LoVo (cell line): ENCODE data around the gene MED27.
"Not testable (repeated sequence)": the region's sequence is repeated elsewhere in the genome, so short reads cannot be mapped to it uniquely, and the experiment has no call there.

ENCODE experiments used
- DNase-seq: peaks from one replicate; pipeline ENCODE4 v3.0.0-alpha.2; 2016; ENCODE audit warnings: low spot score

Gene MED27

DNA sequence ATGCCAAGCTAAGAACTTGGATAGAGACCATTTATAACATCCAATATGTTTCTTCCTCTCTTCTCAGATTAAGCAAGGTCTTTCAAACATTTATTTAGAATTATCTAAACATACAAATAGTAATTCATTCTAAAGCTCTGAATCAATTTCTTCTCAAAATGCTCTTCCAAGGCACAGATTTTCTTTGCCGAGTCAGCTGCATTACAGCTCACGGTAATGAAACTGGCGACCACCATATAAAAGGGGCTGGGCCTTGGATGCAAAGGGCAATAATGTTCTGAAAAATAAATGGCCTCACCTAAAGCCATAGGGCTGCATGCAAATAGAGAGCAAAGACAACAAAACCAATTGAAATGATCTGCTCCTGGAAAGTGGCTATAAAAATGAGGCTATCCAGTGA is 63.8 kb downstream of the MED27 start:
- DNase-seq: no peak

- DNase-seq: no peak
These were observed 65.4 kb downstream of the MED27 start for GRCh38 chr9:132014218-132014805.

GRCh38 chr9:132012704-132013357 is 66.8 kb downstream of the MED27 start:
- no peak for DNase-seq

DNA sequence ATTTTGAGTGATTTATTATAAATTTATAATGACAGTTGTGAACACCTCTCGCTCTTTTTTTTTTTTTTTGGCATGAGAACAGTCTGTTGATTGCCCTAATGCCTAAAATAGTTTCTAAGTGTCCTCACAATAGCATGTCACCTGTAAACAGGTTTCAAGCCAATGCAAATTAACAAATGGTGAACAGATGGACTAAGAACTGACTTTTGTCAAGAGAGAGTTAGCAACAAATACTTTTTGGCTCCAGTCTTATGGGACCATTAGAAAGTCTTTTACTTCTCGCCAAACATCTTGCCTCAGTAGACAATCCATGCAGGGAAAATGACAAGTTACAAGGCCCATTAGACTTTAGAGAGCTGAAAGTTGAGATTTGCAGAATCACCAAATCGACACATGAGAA is 67.8 kb downstream of the MED27 start:
- DNase-seq: no peak

- DNase-seq: no peak
These were observed 68.4 kb downstream of the MED27 start for GRCh38 chr9:132011309-132011708.

DNA sequence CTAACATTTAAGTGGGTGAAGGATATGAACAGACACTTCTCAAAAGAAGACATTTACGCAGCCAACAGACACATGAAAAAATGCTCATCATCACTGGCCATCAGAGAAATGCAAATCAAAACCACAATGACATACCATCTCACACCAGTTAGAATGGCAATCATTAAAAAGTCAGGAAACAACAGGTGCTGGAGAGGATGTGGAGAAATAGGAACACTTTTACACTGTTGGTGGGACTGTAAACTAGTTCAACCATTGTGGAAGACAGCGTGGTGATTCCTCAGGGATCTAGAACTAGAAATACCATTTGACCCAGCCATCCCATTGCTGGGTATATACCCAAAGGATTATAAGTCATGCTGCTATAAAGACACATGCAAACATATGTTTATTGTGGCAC is 69.5 kb downstream of the MED27 start:
- not testable (repeated sequence) for DNase-seq

- no peak for DNase-seq
These were observed 70.5 kb downstream of the MED27 start for GRCh38 chr9:132008855-132009812.

- DNase-seq: no peak
These were observed 71.4 kb downstream of the MED27 start for GRCh38 chr9:132008184-132008803.

DNA sequence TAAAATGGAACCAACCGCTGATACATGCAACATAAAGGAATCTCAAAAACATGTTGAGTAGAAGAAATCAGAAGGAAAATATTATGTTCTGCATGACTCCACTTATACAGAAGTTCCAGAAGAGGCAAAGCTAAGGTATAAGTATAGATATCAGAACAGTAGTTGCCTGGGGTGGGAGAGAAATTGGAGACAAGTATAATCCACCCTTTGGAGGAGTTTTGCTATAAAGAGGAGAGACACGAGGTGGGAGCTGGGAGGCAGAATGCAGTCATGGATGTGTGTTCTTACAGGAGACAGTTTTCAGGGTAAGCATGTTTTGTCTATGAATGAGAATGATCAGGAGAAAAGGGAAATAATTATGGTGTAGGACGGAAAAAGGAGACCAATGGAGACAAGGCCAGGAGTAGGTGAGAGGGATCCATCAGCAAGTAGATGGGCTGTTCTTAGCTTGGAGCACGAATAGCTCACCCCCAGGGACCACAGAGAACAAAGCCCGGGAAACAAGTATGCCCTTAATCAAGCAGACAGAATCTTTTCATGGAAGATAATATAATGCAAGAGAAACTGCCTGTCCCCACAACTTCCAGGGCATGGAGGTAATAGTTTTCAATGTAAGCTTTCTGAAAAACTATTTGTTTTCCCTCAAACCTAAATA is 72.2 kb downstream of the MED27 start:
- DNase-seq: no peak

DNA sequence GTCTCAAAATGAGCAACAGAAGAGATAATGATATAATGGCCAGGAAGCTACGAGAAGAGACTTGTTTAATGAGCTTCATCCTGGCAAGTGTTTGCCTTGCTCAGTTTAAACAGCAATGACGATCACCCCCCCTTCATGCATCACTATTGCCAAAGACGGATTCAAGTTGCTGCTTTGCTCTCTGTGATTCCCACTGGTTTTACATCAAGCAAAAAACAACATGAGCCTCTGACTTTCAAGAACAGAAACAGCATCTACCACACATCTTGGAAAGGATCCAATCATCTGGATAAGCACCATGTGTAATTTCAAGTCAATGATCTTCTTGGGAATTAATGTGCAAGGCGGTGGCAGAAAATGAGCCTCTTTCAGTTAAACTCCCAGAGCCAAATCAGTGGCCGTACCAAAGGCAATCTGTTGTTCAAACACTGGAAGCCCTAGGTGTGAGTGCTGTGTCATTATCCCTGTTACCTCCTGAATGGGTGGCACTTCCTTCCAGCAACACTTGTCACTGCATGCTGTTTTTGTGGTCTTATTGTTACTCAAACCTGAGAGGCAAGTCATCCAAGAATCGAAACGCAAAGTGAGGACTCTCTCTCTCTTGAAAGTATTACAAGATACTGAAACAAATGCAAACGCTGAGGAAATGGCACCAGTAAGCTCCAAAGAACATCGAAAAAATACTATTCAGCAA is 72.8 kb downstream of the MED27 start:
- no peak for DNase-seq

GRCh38 chr9:132005899-132006298 is 73.8 kb downstream of the MED27 start:
- no peak for DNase-seq

DNA sequence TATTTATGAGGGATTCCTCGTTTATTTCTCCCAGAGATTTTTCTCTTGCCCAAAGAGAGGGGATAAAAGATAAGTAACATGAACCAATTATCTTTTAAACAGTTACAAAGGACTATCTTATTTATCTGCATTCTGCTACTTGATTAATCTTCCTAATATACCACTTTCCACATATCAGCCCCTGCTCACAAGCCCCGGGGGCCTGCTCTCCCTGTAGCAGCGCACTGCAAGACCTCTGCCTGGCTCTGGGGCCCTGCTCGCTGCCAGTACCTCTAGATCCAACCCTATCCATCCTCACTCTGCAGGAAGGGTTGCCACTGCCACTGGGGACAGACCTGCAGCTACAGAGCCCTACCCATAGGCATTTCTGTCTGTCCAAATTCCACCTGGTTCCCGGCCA is 75.3 kb downstream of the MED27 start:
- no peak for DNase-seq

- no peak for DNase-seq
These were observed 75.8 kb downstream of the MED27 start for GRCh38 chr9:132003896-132004295.

DNA sequence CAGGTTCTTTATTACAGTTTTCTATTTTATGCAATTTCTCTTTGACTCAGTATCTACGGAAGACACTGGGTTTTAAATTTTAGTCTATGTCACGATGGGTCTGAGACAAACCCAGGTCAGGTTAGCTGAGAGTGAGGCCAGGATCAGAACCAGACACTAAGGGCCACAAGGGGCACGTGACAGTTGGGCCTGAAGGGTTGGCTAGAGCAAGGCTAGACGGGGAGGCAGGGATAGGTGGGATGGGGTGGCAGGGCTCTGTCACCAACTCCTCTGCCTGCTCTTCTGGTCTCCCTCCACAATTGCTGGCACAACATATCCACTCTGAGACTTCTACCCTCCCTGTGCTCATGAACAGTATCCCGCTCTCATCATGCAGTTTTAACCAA is 76.4 kb downstream of the MED27 start:
- no peak for DNase-seq

DNA sequence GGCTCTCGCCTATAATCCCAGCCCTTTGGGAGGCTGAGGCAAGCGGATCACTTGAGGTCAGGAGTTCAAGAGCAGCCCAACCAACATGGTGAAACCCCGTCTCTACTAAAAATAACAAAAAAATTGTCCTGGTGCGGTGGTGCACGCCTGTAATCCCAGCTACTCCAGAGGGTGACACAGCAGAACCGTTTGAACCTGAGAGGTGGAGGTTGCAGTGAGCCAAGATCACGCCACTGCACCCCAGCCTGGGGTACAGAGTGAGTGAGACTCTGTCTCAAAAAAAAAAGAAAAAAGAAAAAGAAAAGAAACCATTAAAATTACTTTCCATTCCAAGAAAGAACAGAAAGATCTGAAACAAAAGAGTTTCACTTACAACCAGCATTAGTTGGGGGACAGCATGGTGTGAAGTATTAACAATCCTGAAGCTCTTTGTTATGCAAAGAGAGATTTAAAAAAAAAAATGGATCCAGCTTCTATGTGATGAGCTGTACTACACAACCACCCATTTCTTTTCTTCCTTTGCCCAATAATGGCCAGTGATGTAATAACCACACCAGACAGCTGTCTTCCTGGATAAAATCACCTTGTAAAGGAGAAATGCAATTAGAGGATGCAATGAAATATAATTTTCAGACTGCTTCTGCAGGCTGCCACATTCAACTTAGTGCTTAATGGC is 76.9 kb downstream of the MED27 start:
- DNase-seq: no peak

DNA sequence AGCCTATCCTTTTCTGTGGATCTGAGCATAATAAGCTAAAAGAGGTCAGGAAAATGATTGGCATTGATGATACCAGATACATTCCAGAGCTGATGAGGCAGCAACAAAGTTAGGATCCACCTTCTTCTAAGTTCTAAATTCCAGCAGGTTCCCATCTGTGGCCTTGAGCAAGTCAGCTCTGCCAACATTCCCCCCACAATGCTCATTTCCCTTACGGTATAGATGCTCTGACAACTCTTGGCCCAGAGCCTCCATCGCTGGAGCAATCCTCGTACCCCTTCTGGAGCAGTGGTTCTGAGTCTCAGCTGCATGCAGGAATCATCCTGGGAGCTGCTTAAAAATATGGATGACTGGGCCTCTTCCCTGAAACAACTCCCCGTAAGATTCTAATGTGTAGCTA is 78.1 kb downstream of the MED27 start:
- no peak for DNase-seq

DNA sequence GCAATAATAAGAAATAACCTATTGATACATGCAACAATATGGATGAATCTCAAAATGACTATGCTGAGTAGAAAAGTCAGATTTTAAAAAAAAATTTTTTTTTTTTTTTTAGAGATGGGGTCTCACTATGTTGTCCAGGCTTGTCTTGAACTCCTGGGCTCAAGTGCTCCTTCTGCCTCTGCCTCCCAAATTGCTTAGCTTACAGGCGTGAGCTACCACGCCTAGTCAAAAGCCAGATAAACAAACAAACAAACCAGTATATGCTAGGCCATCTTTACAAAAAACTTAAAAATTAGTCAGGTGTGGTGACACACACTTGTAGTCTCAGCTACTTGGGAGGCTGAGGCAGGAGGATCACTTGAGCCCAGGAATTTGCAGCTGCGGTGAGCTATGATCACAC is 79.0 kb downstream of the MED27 start:
- DNase-seq: no peak

DNA sequence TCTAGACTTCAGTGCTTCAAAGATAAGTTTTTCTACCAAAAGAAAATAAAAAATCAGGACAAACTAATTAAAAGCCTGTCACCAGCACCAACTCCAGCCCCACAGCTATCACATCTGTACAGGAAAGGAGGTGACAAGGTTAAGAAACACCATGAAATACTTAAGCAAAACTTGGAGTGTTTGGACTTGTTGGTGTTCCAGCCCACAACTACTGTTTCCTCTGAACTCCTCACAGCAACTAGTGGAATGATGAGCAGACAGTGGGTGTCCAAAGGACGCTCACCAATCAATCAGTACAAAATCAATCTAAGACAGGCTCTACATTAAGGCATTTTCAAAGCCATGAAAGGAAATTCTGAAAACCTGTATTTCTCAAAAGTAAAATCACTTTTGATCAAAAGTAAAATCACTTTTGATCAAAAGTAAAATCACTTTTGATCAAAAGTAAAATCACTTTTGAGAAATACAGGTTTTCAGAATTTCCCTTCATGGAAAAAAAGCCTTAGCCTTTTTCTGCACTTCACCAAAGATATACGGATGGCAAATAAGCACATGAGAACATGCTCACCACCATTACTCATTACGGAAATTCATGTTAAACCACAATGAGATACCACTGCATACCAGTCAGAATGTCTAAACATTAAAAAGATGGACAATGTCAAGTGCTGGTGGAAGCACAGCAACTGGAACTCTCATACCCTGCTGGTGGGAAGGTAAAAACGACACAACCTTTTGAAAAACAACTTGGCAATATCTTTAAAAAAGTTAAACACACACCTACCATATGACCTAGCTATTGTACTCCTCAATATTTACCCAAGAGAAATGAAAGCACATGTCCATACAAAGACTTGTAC is 79.7 kb downstream of the MED27 start:
- no peak for DNase-seq

- DNase-seq: no peak
These were observed 81.9 kb downstream of the MED27 start for GRCh38 chr9:131997779-131998178.

DNA sequence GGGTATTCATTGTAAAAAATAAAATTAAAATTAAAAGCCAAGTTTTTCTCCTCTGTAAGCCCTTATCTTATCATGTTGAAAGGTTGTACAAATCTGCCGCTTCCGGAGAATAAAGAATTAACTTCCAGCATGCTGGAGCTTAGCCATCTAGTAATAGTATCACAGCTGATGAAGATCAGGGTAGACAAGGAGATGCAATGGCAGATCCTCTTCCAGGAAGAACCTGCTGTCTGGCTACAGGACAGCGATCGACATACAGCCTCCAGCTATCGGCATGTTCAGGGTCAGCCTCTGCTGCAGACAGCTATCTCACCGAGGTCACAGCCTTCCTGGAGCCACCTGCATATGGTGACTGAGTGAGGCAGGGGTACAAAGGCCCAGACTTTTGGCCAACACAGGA is 82.6 kb downstream of the MED27 start:
- DNase-seq: no peak
